Naive thymus-derived CD4-positive, alpha-beta T cell (primary cell): ENCODE measurements around the gene HIGD2A. TPM values are rescaled to one million over a fixed set of nuclear protein-coding genes. Genes with fewer than 3 reads are reported as not detected.

Experiments used
- ATAC-seq: fragments of 150-1000 bp; cut with Tn5 transposase; 2 replicates; pipeline ENCODE4 v1.10.0; 2021; ENCODE audit warnings: mild to moderate bottlenecking, moderate library complexity
- CTCF ChIA-PET: fragments of 350-600 bp; sonication (Branson Sonifier 250); formaldehyde crosslinking; loops from one replicate; lab custom pipeline; 2021; ENCODE audit warnings: antibody characterized with exemption; lab: Charles Lee
- POLR2A ChIA-PET: fragments of 350-600 bp; sonication (Branson Sonifier 250); formaldehyde crosslinking; loops from one replicate; lab custom pipeline; 2021; ENCODE audit warnings: antibody characterized with exemption, inconsistent platforms; lab: Charles Lee
- DNase-seq, 9 donors: peaks; one replicate each; pipeline versions ENCODE4 v3.0.0 to v3.0.0-alpha.2; 2020 to 2022; ENCODE audit warnings: mixed read lengths in 1 of 9
- H3K27ac ChIP-seq: one replicate; pipeline ENCODE4 v1.7.0; 2013; ENCODE audit warnings: mild to moderate bottlenecking, low read depth, low read length, moderate library complexity
- H3K27me3 ChIP-seq, 2 donors: one replicate each; pipeline ENCODE4 v1.7.0; 2013; ENCODE audit warnings: low read length in 2 of 2, mild to moderate bottlenecking in 2 of 2, moderate library complexity in 2 of 2; ENCODE audit not compliant: control insufficient read depth in 2 of 2, insufficient read depth in 2 of 2
- H3K36me3 ChIP-seq, 3 experiments: 1 replicate in 2 of 3; 2 replicates in 1 of 3; pipeline ENCODE4 v1.7.0; 2013; ENCODE audit warnings: low read length in 3 of 3, mild to moderate bottlenecking in 3 of 3, moderate library complexity in 1 of 3; ENCODE audit not compliant: insufficient read depth in 3 of 3, control insufficient read depth in 2 of 3
- H3K4me1 ChIP-seq, 2 donors: one replicate each; pipeline ENCODE4 v1.7.0; 2013; ENCODE audit warnings: low read length in 2 of 2, mild to moderate bottlenecking in 2 of 2, moderate library complexity in 1 of 2; ENCODE audit not compliant: control insufficient read depth in 2 of 2, insufficient read depth in 2 of 2
- H3K4me3 ChIP-seq: 2 replicates; pipeline ENCODE4 v1.7.0; 2013; ENCODE audit warnings: mild to moderate bottlenecking, low read length
- H3K9me3 ChIP-seq, 3 experiments: 1 replicate in 2 of 3; 2 replicates in 1 of 3; pipeline ENCODE4 v1.7.0; 2013; ENCODE audit warnings: low read length in 3 of 3; ENCODE audit not compliant: control insufficient read depth in 2 of 3
- H3K27ac Mint-ChIP-seq, 9 donors: one replicate each; pipeline ENCODE4 v1.8.0; 2020 to 2022; ENCODE audit warnings: mixed read lengths in 9 of 9, mild to moderate bottlenecking in 8 of 9, moderate library complexity in 5 of 9, inconsistent platforms in 2 of 9
- H3K27me3 Mint-ChIP-seq, 5 donors: one replicate each; pipeline ENCODE4 v1.8.0; 2021 to 2022; ENCODE audit warnings: mixed read lengths in 5 of 5, mild to moderate bottlenecking in 1 of 5
- H3K36me3 Mint-ChIP-seq, 5 donors: one replicate each; pipeline ENCODE4 v1.8.0; 2020 to 2022; ENCODE audit warnings: mixed read lengths in 5 of 5, mild to moderate bottlenecking in 3 of 5, inconsistent platforms in 1 of 5
- H3K4me1 Mint-ChIP-seq, 7 donors: one replicate each; pipeline ENCODE4 v1.8.0; 2020 to 2022; ENCODE audit warnings: mixed read lengths in 7 of 7, mild to moderate bottlenecking in 3 of 7, inconsistent platforms in 1 of 7
- H3K4me3 Mint-ChIP-seq, 10 donors: one replicate each; pipeline ENCODE4 v1.8.0; 2020 to 2022; ENCODE audit warnings: mild to moderate bottlenecking in 10 of 10, mixed read lengths in 10 of 10, moderate library complexity in 6 of 10, inconsistent platforms in 2 of 10
- H3K9me3 Mint-ChIP-seq, 11 donors: one replicate each; pipeline ENCODE4 v1.8.0; 2020 to 2022; ENCODE audit warnings: mixed read lengths in 11 of 11, mild to moderate bottlenecking in 4 of 11, inconsistent platforms in 1 of 11, moderate library complexity in 1 of 11
- intact Hi-C, 2 donors: fragments of 100-400 bp; cut with micrococcal nuclease; formaldehyde crosslinking; loops; one replicate each; pipeline ENCODE4 v1.15.1; 2023
- polyA plus RNA-seq, 2 donors: library from polyadenylated mRNA; unstranded; fragments of 300-500 nt; fragmentation: Illumina TruSeq; gene quantifications; one replicate each; pipeline ENCODE4 v1.2.3, GENCODE V29; 2021
- total RNA-seq, 6 experiments: library from RNA in 5 of 6; stranded (reverse) in 5 of 6; gene quantifications; 1 replicate in 5 of 6; 2 replicates in 1 of 6; pipeline ENCODE4 v1.2.3 and lab custom pipeline; 2021 to 2026

HIGD2A gene
- total and polyA plus RNA-seq, 7 experiments from 2014 or later, result 86.8 to 282 (median 114) TPM

- H3K4me1 Mint-ChIP-seq, result peaks cover 21 to 50% (median 38%) of the 10 kb centered on the region in 7 donors
- H3K4me3 Mint-ChIP-seq, result peak overlapping the region; percentile 93 to 99 (median 98)
- no peak for ATAC-seq
- POLR2A ChIA-PET, result interaction anchor here (0.6 to 3.7 kb wide), 13 partner anchors 8 to 860 kb away, joined by 3 to 53 read pairs (median 6); partner anchors contain the start of genes CLTB, FAF2, HIGD2A and NOP16
- no peaks in the 10 kb centered on the region for H3K27me3 Mint-ChIP-seq
- CTCF ChIA-PET, result interaction anchor here (1.1 to 1.2 kb wide), 3 partner anchors 9 to 177 kb away, joined by 3 to 7 read pairs (median 3); no protein-coding TSS in a partner anchor
- H3K27ac Mint-ChIP-seq, result peak overlapping the region; percentile 91 to 99 (median 94)
- no peaks in the 10 kb centered on the region for H3K9me3 Mint-ChIP-seq
- Histone ChIP-seq H3K27ac (peak overlapping the region; percentile 80), H3K4me3 (peak overlapping the region; percentile 82), H3K9me3 (no peaks in the 10 kb centered on the region), H3K4me1 (peaks cover 19 to 20% of the 10 kb centered on the region in 2 donors), H3K27me3 (no peaks in the 10 kb centered on the region), H3K36me3 (peaks cover 0 to 13% (median 5%) of the 10 kb centered on the region in 3 experiments)
- H3K36me3 Mint-ChIP-seq, result peaks cover 0 to 12% (median 9%) of the 10 kb centered on the region in 5 donors
- intact Hi-C loops, result loop anchor here (1.0 to 10.0 kb wide), 10 partner anchors 27 to 1844 kb away; partner anchors contain the start of genes FAF2 (in 2 of the 2), RNF44 (in 2 of the 2), SIMC1 (in 2 of the 2) and HIGD2A (in 1 of the 2)
- peak in 2 of 9 donors; percentile 13 to 22 for DNase-seq
Measured at GRCh38 chr5:176360894-176361436, 27.6 kb upstream of the HIGD2A start.

DNA sequence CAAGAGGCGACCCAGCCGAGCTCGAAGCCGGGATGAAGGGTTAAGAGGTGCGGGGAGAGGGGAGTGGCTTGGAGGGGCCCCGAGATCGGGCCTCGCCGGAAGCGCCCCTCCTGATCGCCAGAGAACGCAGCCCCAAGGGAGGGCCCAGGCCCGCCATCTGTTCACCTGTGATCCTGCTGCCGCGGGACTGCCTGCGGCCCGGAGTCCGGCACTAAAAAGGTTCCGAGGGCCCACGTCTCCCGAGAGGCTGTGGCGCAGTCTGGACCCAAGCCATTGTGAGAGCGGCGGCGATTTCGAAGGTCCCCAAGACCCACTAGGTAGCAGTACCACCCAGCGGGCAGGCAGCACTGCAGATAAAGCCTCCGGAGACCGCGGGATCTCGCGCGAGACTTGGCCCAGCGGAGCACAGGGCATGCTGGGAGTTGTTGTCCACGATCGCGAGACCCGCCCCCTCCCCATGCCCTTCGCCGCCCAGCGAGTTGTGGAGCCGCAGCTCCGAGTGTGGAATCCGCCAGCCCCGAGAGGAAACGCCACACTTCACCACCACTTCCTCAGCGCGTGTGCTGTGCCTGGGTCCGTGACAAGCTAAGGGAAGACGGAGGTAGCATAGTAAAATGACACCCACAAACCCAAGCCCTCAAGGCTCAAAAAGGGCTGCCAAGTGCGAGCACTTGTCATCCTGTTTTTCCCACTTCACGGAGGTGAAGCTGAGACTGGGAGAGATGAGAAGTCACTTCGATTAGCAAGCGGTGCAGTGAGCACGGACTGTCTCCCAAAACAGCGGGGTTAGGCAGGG is 26.9 kb upstream of the HIGD2A start, which contains the start of gene KIAA1191:
TSS of gene KIAA1191 (minus strand) at position 328 of the 796 bp plus-strand sequence. CDS start 2,256 bp downstream, outside the sequence.
- Mint-ChIP-seq H3K27ac (peak within 1 kb of the TSS; percentile 91 to 99 (median 94)), H3K27me3 (no peaks in the 10 kb centered on the region), H3K4me1 (peaks cover 21 to 49% (median 38%) of the 10 kb centered on the region in 7 donors), H3K9me3 (no peaks in the 10 kb centered on the region), H3K4me3 (peak within 1 kb of the TSS; percentile 93 to 99 (median 98)), H3K36me3 (peaks cover 0 to 10% (median 9%) of the 10 kb centered on the region in 5 donors)
- POLR2A ChIA-PET, result interaction anchor here (0.6 to 3.7 kb wide), 18 partner anchors 8 to 860 kb away, joined by 3 to 53 read pairs (median 5); partner anchors contain the start of genes CDHR2, CLTB, FAF2 and HIGD2A
- peak within 1 kb of the TSS; percentile 80 for H3K27ac ChIP-seq
- CTCF ChIA-PET, result interaction anchor here (0.6 to 1.2 kb wide), 5 partner anchors 27 to 701 kb away, joined by 3 to 4 read pairs (median 3); partner anchors contain the start of gene FAF2
- DNase-seq (peak; percentile 80 to 96 (median 93)), ATAC-seq (peak; percentile 96)
- no peaks in the 10 kb centered on the region for H3K9me3 ChIP-seq
- peak within 1 kb of the TSS; percentile 82 for H3K4me3 ChIP-seq
- H3K27me3 ChIP-seq, result no peaks in the 10 kb centered on the region
- H3K4me1 ChIP-seq, result peaks cover 19 to 24% of the 10 kb centered on the region in 2 donors
- intact Hi-C loops, result loop anchor here (1.0 to 10.0 kb wide), 11 partner anchors 27 to 1843 kb away; partner anchors contain the start of genes FAF2 (in 2 of the 2), RNF44 (in 2 of the 2), SIMC1 (in 2 of the 2) and CLTB (in 1 of the 2)
- peaks cover 0 to 6% (median 5%) of the 10 kb centered on the region in 3 experiments for H3K36me3 ChIP-seq

DNA sequence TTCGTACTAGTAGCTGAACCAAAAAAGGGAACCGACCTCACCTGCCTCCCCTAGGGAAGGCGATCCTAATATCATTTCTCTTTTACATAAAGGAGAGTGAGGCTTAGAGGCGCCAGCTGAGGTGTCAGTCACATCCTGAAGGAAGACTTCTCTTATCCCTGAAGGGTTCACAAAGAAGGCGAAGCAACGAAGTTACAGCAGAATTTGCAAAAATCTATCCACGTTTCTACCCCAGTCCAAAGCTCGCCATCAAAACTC is 26.4 kb upstream of the HIGD2A start:
- peak overlapping the region; percentile 93 to 99 (median 98) for H3K4me3 Mint-ChIP-seq
- Histone ChIP-seq H3K4me1 (peaks cover 19 to 24% of the 10 kb centered on the region in 2 donors), H3K27me3 (no peaks in the 10 kb centered on the region), H3K27ac (peak overlapping the region; percentile 80), H3K9me3 (no peaks in the 10 kb centered on the region), H3K36me3 (peaks cover 0 to 4% (median 4%) of the 10 kb centered on the region in 3 experiments), H3K4me3 (peak overlapping the region; percentile 82)
- intact Hi-C loops, result loop anchor here (1.0 to 10.0 kb wide), 5 partner anchors 54 to 1843 kb away; partner anchors contain the start of genes SIMC1 (in 2 of the 2), CLTB (in 1 of the 2), HNRNPAB (in 1 of the 2) and HRH2 (in 1 of the 2)
- POLR2A ChIA-PET, result interaction anchor here (0.7 to 3.7 kb wide), 16 partner anchors 9 to 187 kb away, joined by 4 to 53 read pairs (median 6); partner anchors contain the start of genes CDHR2, CLTB, FAF2 and HIGD2A
- no peaks in the 10 kb centered on the region for H3K9me3 Mint-ChIP-seq
- DNase-seq, result no peak
- ATAC-seq, result no peak
- H3K4me1 Mint-ChIP-seq, result peaks cover 19 to 50% (median 37%) of the 10 kb centered on the region in 7 donors
- H3K36me3 Mint-ChIP-seq, result peaks cover 0 to 13% (median 9%) of the 10 kb centered on the region in 5 donors
- CTCF ChIA-PET, result interaction anchor here (0.6 to 1.1 kb wide), 4 partner anchors 86 to 700 kb away, joined by 3 to 4 read pairs (median 3); partner anchors contain the start of gene FAF2
- H3K27ac Mint-ChIP-seq, result peak overlapping the region; percentile 91 to 99 (median 94)
- no peaks in the 10 kb centered on the region for H3K27me3 Mint-ChIP-seq

- peaks cover 0 to 13% (median 7%) of the 10 kb centered on the region in 5 donors for H3K36me3 Mint-ChIP-seq
- ChIA-PET POLR2A (interaction anchor here (1.0 to 1.5 kb wide), 2 partner anchors 12 to 24 kb away, joined by 3 to 5 read pairs; partner anchors contain the start of genes HIGD2A and NOP16), CTCF (interaction anchor here (0.7 kb wide), 1 partner anchor 1006 kb away, joined by 3 read pairs; no protein-coding TSS in a partner anchor)
- peaks cover 0 to 2% (median 0%) of the 10 kb centered on the region in 11 donors for H3K9me3 Mint-ChIP-seq
- H3K27me3 Mint-ChIP-seq, result no peaks in the 10 kb centered on the region
- H3K27ac Mint-ChIP-seq, result peak overlapping the region; percentile 43 to 85 (median 69)
- peak overlapping the region; percentile 71 for H3K27ac ChIP-seq
- peak in 1 of 9 donors; percentile 42 for DNase-seq
- H3K9me3 ChIP-seq, result no peaks in the 10 kb centered on the region
- H3K4me3 Mint-ChIP-seq, result peak overlapping the region; percentile 70 to 84 (median 80)
- peak overlapping the region; percentile 79 for H3K4me3 ChIP-seq
- peaks cover 15 to 18% of the 10 kb centered on the region in 2 donors for H3K4me1 ChIP-seq
- intact Hi-C loops, result loop anchor here (1.0 to 10.0 kb wide), 8 partner anchors 23 to 1840 kb away; partner anchors contain the start of genes SIMC1 (in 2 of the 2), CLTB (in 1 of the 2), FAF2 (in 1 of the 2) and HIGD2A (in 1 of the 2)
- H3K36me3 ChIP-seq, result no peaks in the 10 kb centered on the region
- peaks cover 6 to 36% (median 27%) of the 10 kb centered on the region in 7 donors for H3K4me1 Mint-ChIP-seq
- no peak for ATAC-seq
- H3K27me3 ChIP-seq, result no peaks in the 10 kb centered on the region
Measured at GRCh38 chr5:176364765-176365350, 23.7 kb upstream of the HIGD2A start.

DNA sequence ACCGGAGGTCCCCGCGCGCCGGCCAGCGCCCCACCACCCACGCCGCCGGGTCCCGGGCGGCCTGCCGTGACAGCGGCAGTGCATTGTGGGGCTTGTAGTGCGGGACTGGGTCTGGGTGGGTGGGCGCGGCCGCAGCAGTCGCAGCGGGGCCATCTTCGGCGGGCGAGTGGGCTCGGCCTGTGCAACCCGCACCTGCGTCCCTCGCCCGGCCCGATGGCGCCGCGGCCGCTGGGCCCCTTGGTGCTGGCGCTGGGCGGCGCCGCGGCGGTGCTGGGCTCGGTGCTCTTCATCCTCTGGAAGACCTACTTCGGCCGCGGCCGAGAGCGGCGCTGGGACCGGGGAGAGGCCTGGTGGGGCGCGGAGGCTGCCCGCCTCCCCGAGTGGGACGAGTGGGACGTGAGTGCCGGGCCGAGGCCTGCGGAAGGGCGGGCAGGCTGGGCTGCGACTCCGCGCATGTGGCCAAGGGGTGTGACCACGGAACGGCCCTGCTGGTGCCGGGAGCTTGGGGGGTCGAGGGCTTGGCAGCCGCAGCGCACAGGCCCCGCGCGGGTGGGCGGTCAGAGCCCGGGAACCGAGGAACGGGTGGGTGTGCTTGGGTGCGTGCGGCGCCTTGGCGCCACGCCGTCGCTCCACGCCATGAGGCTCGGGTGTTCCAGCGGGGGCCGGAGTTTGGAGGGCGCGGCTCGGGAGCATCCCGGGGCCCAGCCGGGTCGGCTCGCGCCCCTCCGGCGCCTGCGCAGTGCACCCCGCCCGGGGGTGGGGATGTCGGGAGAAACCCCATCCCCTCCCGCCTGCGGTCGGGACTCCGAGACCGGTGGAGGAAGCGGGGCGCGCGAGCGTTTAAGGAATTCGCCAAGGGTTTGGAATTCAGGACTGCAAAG is 23.0 kb upstream of the HIGD2A start, which contains the start of gene ARL10:
TSS of gene ARL10 (plus strand) at position 137 of the 881 bp plus-strand sequence. CDS start at position 214, 77 bp downstream.
- Mint-ChIP-seq H3K9me3 (peaks cover 0 to 2% (median 0%) of the 10 kb centered on the region in 11 donors), H3K27me3 (no peaks in the 10 kb centered on the region), H3K4me3 (peak within 1 kb of the TSS; percentile 70 to 85 (median 81)), H3K27ac (peak within 1 kb of the TSS; percentile 43 to 85 (median 69)), H3K4me1 (peaks cover 6 to 35% (median 26%) of the 10 kb centered on the region in 7 donors), H3K36me3 (peaks cover 0 to 12% (median 7%) of the 10 kb centered on the region in 5 donors)
- CTCF ChIA-PET, result interaction anchor here (1.0 kb wide), 1 partner anchor 130 kb away, joined by 3 read pairs; no protein-coding TSS in a partner anchor
- H3K27me3 ChIP-seq, result no peaks in the 10 kb centered on the region
- DNase-seq (peak in 8 of 9 donors; percentile 29 to 78 (median 40)), ATAC-seq (peak; percentile 17)
- peak within 1 kb of the TSS; percentile 71 for H3K27ac ChIP-seq
- peaks cover 0 to 6% (median 0%) of the 10 kb centered on the region in 3 experiments for H3K36me3 ChIP-seq
- no peaks in the 10 kb centered on the region for H3K9me3 ChIP-seq
- H3K4me1 ChIP-seq, result peaks cover 13 to 18% of the 10 kb centered on the region in 2 donors
- POLR2A ChIA-PET, result interaction anchor here (1.0 kb wide), 1 partner anchor 11 kb away, joined by 3 read pairs; no protein-coding TSS in a partner anchor
- H3K4me3 ChIP-seq, result peak within 1 kb of the TSS; percentile 79
- intact Hi-C loops, result loop anchor here (1.0 to 10.0 kb wide), 7 partner anchors 23 to 1839 kb away; partner anchors contain the start of genes CLTB (in 1 of the 2), FAF2 (in 1 of the 2), HIGD2A (in 1 of the 2) and HNRNPAB (in 1 of the 2)
